ENCODE results near the gene SBK3. TPM values are rescaled to one million over a fixed set of nuclear protein-coding genes. Genes with fewer than 3 reads are reported as not detected.

SBK3 gene
- total and polyA plus RNA-seq, 2 donors (not counting 1 experiment from before 2014, with no cell fraction given): not detected

DNA sequence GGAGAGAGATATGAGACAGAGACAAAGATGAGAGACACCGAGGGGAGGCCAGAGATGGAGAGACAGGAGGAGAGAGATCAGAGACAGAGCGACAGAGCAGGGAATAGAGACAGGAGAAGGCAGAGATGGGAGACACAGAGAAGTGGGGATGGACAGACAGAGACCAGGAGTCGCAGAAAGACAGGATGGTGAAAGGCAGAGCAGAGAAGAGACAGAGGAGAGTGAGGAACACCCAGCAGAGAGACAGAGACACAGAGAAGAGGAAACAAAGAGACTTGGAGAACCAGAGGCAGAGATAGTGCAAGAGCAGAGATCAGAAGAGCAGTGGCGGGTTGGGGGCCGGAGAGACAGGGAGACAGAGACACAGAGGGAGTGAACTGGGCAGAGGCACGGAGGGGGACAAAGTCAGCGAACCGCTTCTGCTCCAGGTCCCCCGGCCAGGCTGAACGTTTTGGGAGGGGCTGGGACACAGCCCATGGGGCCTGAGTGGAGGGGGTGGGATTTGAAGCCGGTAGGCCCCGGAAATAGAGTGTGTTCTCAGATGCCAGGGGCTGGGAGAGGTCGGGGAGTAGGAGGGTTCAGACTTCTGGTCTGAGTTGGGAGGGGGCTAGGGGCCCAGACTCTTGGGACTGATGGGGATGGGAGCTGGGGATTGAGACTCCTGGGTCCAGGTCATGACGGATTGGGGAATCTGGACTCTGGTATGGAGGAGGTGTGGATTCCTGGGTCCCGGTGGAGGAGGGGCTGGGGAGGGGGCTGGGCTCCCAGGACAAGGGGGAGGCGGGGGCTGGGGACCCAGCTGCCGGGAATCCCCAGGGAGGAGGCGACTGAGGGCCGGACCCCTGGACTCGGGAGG, 34.7 kb upstream of the SBK3 start:
- peak overlapping the region; percentile 80 for H3K9ac ChIP-seq (ENCODE audit: low read length)
- H3K27me3 ChIP-seq (replicated peaks in 1 of 4; ENCODE audit: control extremely low read depth in 1 of 4, control insufficient read depth in 3 of 4, insufficient read depth in 4 of 4, low read length in 3 of 4): no peaks in the 10 kb centered on the region
- ChIA-PET CTCF (interaction anchor here (1.4 kb wide), 1 partner anchor 53 kb away, joined by 7 read pairs; no protein-coding TSS in a partner anchor), POLR2A (interaction anchor here (0.6 to 1.9 kb wide), 4 partner anchors 14 to 26 kb away, joined by 3 to 8 read pairs (median 5); partner anchors contain the start of genes FIZ1 and ZNF865)
- H3K4me2 ChIP-seq (replicated peaks; ENCODE audit: low read depth, low read length, poor library complexity, severe bottlenecking): peak overlapping the region; percentile 93
- TF ChIP-seq, protein P1, sequence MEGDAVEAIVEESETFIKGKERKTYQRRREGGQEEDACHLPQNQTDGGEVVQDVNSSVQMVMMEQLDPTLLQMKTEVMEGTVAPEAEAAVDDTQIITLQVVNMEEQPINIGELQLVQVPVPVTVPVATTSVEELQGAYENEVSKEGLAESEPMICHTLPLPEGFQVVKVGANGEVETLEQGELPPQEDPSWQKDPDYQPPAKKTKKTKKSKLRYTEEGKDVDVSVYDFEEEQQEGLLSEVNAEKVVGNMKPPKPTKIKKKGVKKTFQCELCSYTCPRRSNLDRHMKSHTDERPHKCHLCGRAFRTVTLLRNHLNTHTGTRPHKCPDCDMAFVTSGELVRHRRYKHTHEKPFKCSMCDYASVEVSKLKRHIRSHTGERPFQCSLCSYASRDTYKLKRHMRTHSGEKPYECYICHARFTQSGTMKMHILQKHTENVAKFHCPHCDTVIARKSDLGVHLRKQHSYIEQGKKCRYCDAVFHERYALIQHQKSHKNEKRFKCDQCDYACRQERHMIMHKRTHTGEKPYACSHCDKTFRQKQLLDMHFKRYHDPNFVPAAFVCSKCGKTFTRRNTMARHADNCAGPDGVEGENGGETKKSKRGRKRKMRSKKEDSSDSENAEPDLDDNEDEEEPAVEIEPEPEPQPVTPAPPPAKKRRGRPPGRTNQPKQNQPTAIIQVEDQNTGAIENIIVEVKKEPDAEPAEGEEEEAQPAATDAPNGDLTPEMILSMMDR (IDR thresholded peaks at IDR 0.05): no peak
- no peak for TF ChIP-seq EZH2 (IDR thresholded peaks at IDR 0.05; ENCODE audit: borderline replicate concordance, insufficient read depth, low read depth, low read length, poor library complexity, severe bottlenecking)
- DNase-seq: peak; percentile 47
- ATAC-seq (ENCODE audit: low read depth): peak; percentile 39
- H3K79me2 ChIP-seq (ENCODE audit: control insufficient read depth, insufficient read depth, low read length): no peaks in the 10 kb centered on the region
- H3K4me3 Mint-ChIP-seq: peak overlapping the region; percentile 83
- peak overlapping the region; percentile 96 for H2AFZ ChIP-seq (ENCODE audit: insufficient read depth, low read depth, low read length, poor library complexity, severe bottlenecking)
- peak overlapping the region; percentile 68 for H3K27ac Mint-ChIP-seq
- no peaks in the 10 kb centered on the region for H4K20me1 ChIP-seq (ENCODE audit: control insufficient read depth, insufficient read depth, low read length, poor library complexity, severe bottlenecking)
- H3K9me3 ChIP-seq (ENCODE audit: control extremely low read depth in 1 of 3, control insufficient read depth in 2 of 3, insufficient read depth in 1 of 3, low read length in 2 of 3): peaks cover 0 to 9% (median 0%) of the 10 kb centered on the region in 3 donors
- no peaks in the 10 kb centered on the region for H3K27me3 Mint-ChIP-seq
- peaks cover 28% of the 10 kb centered on the region for H3K4me1 Mint-ChIP-seq
- H3K27ac ChIP-seq (ENCODE audit: low read length in 2 of 2): peak overlapping the region; percentile 54 to 80
- intact Hi-C loops (cut with micrococcal nuclease): loop anchor here (2.0 kb wide), 1 partner anchor 19 kb away; the partner anchor contains the start of gene FIZ1
- 18% methylated on average over 19 of the region's 20 CpGs for whole genome bisulfite sequencing (ENCODE audit: insufficient coverage)
- peaks cover 17 to 21% of the 10 kb centered on the region in 2 donors for H3K4me1 ChIP-seq (ENCODE audit: control insufficient read depth in 2 of 2, insufficient read depth in 2 of 2, low read length in 2 of 2)
- H3K36me3 ChIP-seq (replicated peaks in 1 of 2; ENCODE audit: control extremely low read depth in 1 of 2, control insufficient read depth in 1 of 2, extremely low read depth in 1 of 2, insufficient read depth in 2 of 2, low read length in 1 of 2): no peaks in the 10 kb centered on the region
- peak overlapping the region in 4 of 5 experiments; percentile 59 to 78 (median 72) for H3K4me3 ChIP-seq (ENCODE audit: control extremely low read depth in 1 of 5, extremely low read depth in 1 of 5, insufficient read depth in 1 of 5, low read depth in 2 of 5, low read length in 4 of 5)
- H3K9me3 Mint-ChIP-seq (ENCODE audit: insufficient read depth): no peaks in the 10 kb centered on the region

All from B cell (primary cell).